ENCODE data around the gene NHSL2.

- TF ChIP-seq ZNF138 (CRISPR knock-in tag; IDR thresholded peaks at IDR 0.05; ENCODE audit: low read depth) = no peak
- no peak for TF ChIP-seq MIER3 (CRISPR knock-in tag; IDR thresholded peaks at IDR 0.05; ENCODE audit: borderline replicate concordance)
- no peak for TF ChIP-seq BCL3 (CRISPR knock-in tag; IDR thresholded peaks at IDR 0.05)
- TF ChIP-seq ZKSCAN8 (CRISPR knock-in tag; IDR thresholded peaks at IDR 0.05; ENCODE audit: borderline replicate concordance) = no peak
- no peak for TF ChIP-seq ZZZ3 (CRISPR knock-in tag; IDR thresholded peaks at IDR 0.05; ENCODE audit: borderline replicate concordance)
- no peak for TF ChIP-seq XRCC5 (optimal IDR thresholded peaks at IDR 0.05; ENCODE audit: low read length)
- no peak for TF ChIP-seq CTCF (CRISPR knock-in tag; IDR thresholded peaks at IDR 0.05)
- no peak for TF ChIP-seq ATF1 (CRISPR knock-in tag; IDR thresholded peaks at IDR 0.05)
- TF ChIP-seq RFX3 (CRISPR knock-in tag; IDR thresholded peaks at IDR 0.05) = no peak
- TF ChIP-seq ZBTB40 (IDR thresholded peaks at IDR 0.05) = no peak
- no peak for TF ChIP-seq ZBTB40 (CRISPR knock-in tag; IDR thresholded peaks at IDR 0.05)
- TF ChIP-seq ZNF10 (CRISPR knock-in tag; IDR thresholded peaks at IDR 0.05; ENCODE audit: borderline replicate concordance, low read depth) = no peak
- TF ChIP-seq IKZF4 (CRISPR knock-in tag; IDR thresholded peaks at IDR 0.05; ENCODE audit: borderline replicate concordance, low read depth, not compliant biosample characterization) = no peak
These were observed 210.2 kb downstream of the NHSL2 start for GRCh38 chrX:72120837-72121236.

Data from HepG2 (cell line).